Caki2 (cell line): ENCODE results near the gene R3HDM1. TPM values are rescaled to one million over a fixed set of nuclear protein-coding genes. Genes with fewer than 3 reads are reported as not detected.
"Not testable (repeated sequence)": the region's sequence is repeated elsewhere in the genome, so short reads cannot be mapped to it uniquely, and the experiment has no call there.

Experiments
- DNase-seq: peaks from one replicate; pipeline ENCODE4 v3.0.0-alpha.2; 2015; ENCODE audit warnings: low read depth
- in situ Hi-C: cut with HindIII; loops from 2 replicates; pipeline ENCODE4 v1.10.0; 2016; ENCODE audit warnings: low sequenced_read_pairs, low pct_unique_long_range_greater_than_20kb, mixed read lengths
- total RNA-seq: library from RNA; depleted of rRNA; stranded (reverse); fragments of >200 nt; shearing (Covaris generic); gene quantifications from 2 replicates; pipeline ENCODE4 v1.2.3, GENCODE V29; 2014; ENCODE audit warnings: low replicate concordance

Gene R3HDM1
- total RNA-seq, 1 experiment from 2014 or later, result 7.0 TPM

DNA sequence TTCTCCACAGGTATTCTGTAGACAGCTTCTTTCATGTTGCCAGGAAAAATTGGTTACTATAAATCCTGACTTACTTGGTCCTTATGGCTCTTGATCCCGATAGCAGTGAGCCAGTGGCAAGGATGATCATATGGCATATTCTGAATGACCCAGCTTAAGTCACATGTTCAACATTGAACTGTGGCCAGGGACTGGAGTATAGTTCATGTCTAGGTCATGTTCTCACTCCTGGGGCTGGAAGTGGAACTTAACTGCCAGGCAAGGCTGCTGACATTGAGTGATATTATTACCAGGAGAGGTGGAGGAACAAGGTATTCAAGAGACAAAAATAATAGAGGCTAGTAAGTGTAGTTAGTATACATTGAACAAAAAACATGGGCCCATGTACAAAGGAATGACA lies 26.2 kb downstream of the R3HDM1 start:
- in situ Hi-C loops, result no loop called here
- no peak for DNase-seq

DNA sequence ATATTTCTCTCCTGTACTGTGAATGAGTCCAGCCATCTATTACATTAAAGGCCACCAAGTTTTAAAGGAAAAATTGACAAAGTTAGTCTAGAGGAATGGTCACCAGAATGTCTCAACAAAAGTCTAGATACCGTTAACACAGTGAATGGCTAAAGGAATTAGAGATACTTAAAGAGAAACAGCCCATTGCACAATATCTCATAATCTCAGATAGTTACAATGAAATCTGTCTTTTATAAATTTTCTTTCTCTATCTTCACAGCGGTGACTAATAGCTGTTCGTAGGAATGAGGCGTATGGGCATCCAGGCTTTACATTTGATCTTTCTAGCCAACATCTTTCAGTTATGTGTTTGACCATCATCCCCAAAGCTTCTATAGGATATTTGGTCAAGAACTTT lies 30.6 kb downstream of the R3HDM1 start:
- DNase-seq, result no peak
- in situ Hi-C loops, result no loop called here

DNA sequence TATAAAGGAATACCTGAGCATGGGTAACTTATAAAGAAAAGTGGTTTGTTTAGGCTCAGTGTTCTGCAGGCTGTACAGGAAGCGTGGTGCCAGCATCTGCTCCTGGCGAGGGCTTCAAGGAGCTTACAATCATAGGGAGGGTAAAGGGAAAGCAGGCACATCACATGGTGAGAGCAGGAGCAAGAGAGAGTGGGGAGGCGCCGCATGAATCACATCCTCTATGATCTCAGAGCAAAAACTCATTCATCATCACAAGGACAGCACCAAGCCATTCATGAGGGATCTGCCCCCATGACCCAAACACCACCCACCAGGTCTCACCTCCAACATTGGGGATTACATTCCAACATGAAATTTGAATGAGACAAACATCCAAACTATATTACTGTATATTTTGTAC lies 32.5 kb downstream of the R3HDM1 start:
- DNase-seq, result peak; percentile 14
- in situ Hi-C loops, result no loop called here

- DNase-seq, result no peak
- in situ Hi-C loops, result no loop called here
These were observed 39.6 kb downstream of the R3HDM1 start for GRCh38 chr2:135570884-135571283.

DNA sequence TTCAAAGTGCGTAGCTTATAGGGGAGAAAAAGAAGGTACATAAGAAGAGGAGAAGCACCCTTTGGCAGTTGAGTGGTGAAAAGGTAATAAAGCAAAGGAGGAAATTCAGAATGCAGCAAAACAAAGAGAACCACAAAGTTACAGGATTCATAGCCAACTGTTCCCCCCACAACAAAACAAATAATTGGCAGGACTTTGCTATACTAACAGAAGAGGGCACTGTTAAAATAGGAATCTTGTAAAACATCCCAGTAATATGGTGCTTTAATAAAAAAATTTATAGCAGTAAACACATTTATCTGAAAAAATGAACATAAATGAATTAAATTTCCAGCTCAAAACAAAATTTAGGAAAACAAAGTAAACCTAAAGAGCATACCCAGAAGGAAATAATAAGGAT lies 42.3 kb downstream of the R3HDM1 start:
- in situ Hi-C loops, result no loop called here
- DNase-seq, result no peak

- DNase-seq, result no peak
- in situ Hi-C loops, result loop anchor here (10.0 kb wide), 1 partner anchor 86 kb away; no protein-coding TSS in a partner anchor
These were observed 50.0 kb downstream of the R3HDM1 start for GRCh38 chr2:135581282-135581681.

GRCh38 chr2:135582383-135582782 lies 51.1 kb downstream of the R3HDM1 start:
- in situ Hi-C loops, result loop anchor here (10.0 kb wide), 1 partner anchor 88 kb away; no protein-coding TSS in a partner anchor
- no peak for DNase-seq

DNA sequence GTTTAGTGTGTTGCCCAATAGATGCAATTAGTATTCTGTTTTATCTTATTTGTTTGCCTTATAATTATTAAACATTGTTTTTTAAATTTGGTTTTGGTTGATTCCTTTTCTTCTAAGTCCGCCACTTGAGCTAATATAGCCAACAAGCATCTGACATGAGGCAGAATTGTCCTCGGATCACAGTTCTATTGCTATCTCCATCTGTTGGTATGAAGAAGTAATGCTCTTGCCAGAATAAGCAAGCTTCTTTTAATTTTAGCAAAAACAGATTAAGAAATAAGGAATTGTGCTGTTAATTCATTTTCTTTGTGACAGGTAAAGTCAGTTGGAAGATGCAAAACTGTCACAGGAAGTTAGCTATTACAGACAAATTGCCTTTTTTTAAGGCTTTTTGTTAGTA lies 54.3 kb downstream of the R3HDM1 start:
- in situ Hi-C loops, result loop anchor here (10.0 kb wide), 1 partner anchor 91 kb away; no protein-coding TSS in a partner anchor
- DNase-seq, result no peak

DNA sequence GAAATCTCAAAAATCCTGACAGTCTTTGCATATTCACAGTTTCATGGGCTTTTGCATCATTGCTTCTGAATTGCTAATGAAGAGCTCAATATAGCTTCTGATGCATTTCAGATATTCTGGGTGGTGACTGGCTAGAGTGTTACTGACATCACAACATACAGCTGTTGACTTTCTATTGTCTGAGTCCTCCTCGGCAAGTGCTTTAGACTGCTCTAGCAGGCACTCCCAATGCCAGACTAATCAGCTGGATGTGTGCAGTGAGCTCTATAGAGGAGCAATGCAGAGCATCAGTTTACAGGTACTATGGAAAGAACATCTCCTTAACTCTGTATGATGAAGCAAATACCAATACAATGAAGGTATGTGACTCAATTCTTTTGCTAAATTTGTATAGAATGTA lies 54.9 kb downstream of the R3HDM1 start:
- in situ Hi-C loops, result loop anchor here (10.0 kb wide), 1 partner anchor 91 kb away; no protein-coding TSS in a partner anchor
- DNase-seq, result no peak

GRCh38 chr2:135587958-135588357 lies 56.7 kb downstream of the R3HDM1 start:
- in situ Hi-C loops, result loop anchor here (10.0 kb wide), 1 partner anchor 93 kb away; no protein-coding TSS in a partner anchor
- no peak for DNase-seq

DNA sequence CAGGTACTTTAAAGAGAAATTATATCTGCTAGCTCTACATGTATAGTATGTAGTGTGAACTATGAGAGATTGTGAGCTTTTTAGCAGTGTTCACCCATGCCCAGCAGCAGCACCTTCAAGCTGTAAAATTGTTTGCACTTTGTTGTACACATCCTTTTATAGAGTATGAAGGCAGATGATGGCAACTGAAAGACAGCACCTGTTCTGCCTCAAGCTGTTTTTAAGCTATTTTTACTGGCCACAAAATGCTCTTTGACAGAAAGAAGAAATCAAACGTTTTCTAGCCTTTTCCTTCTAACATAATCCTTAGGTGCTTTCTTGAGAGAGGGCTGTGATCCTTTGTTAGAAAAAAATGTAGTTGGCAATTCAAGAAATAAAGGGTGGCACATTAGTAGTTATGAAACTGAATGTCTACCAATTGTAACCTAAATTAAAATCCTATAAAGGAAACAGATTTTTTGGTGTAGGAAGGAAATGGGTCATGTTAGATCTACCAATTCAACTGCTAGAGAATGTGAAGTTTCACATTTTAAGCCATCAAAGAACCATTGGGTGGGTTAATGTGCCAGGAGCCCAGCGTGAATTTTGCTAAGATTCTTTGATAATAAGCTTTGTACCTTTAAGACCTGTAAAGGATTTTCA lies 59.5 kb downstream of the R3HDM1 start:
- in situ Hi-C loops, result no loop called here
- no peak for DNase-seq

- no peak for DNase-seq
- in situ Hi-C loops, result no loop called here
These were observed 69.6 kb downstream of the R3HDM1 start for GRCh38 chr2:135600915-135601314.

DNA sequence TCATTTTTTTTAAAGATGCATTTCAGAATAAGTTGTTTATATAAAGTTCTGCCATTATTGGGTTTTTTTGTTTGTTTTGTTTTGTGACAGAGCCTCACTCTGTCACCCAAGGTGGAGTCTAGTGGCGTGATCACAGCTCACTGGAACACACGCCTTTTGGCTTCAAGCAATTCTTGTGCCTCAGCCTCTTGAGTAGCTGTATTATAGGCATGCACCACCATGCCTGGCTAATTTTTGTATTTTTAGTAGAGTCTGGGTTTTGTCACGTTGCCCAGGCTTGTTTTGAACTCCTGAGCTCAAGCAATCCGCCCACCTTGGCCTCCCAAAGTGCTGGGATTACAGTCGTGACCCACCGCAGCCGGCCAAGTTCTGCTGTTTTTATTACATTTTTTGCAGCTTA lies 72.3 kb downstream of the R3HDM1 start:
- in situ Hi-C loops, result no loop called here
- no peak for DNase-seq

GRCh38 chr2:135607561-135607960 lies 76.3 kb downstream of the R3HDM1 start:
- no peak for DNase-seq

DNA sequence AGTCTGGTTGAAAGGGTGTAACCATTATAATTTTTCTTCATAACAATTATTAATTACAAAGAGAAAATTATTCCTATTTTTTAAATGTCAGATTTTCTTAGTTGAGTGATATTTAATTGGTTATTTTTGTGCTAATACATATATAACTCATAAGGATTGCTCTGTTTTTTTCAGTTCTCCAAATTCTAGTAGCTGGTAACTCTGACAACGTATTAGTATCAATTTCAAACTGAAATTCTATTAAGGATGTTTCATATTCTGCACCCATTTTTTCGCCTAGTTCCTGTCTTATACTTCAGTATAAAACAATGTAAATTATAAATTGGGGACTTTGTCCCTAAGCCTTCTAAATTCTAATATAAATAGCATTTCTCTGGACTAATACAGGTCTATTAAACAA lies 81.0 kb downstream of the R3HDM1 start:
- in situ Hi-C loops, result no loop called here
- DNase-seq, result no peak

More at GRCh38 chr2:135607561-135607960, 76.3 kb downstream of the R3HDM1 start:
- in situ Hi-C loops, result no loop called here

- in situ Hi-C loops, result no loop called here
- peak; percentile 10 for DNase-seq
These were observed 84.1 kb downstream of the R3HDM1 start for GRCh38 chr2:135615404-135615803.

GRCh38 chr2:135617501-135618015 lies 86.3 kb downstream of the R3HDM1 start:
- in situ Hi-C loops, result no loop called here

GRCh38 chr2:135620198-135620597 lies 88.9 kb downstream of the R3HDM1 start:
- DNase-seq, result no peak
- in situ Hi-C loops, result no loop called here

More at GRCh38 chr2:135617501-135618015, 86.3 kb downstream of the R3HDM1 start:
- no peak for DNase-seq

DNA sequence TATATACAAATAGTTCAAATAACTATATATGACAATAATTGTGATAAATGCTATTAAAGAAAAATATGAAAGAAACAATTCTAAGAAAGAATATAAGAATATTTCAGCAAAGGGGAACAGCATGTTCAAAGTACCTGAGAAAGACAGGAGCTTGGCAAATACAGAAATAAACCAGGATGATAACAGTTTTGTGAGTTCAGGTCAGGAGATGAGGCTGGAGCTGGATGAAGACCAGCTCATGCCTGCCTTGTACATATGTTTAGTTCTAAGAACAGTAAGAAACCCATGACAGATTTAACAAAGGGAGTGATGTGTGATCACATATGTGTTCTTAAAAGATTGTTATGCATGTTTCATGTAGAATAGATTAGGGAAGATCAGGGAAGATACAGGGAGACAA lies 98.2 kb downstream of the R3HDM1 start:
- no peak for DNase-seq
- in situ Hi-C loops, result no loop called here

DNA sequence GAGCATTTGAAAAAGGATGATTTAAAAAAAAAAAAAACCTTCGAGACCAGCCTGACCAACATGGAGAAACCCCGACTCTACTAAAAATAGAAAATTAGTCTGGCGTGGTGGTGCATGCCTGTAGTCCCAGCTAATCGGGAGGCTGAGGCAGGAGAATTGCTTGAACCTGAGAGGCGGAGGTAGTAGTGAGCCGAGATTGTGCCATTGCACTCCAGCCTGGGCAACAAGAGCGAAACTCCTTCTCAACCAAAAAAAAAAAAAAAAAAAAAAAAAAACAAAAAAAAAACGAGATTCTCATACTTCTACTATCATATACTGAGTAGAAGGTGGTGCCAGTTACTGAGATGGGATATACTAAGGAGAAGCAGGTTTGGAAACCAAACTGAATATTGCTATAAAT lies 98.8 kb downstream of the R3HDM1 start:
- DNase-seq, in situ Hi-C loops: not testable (repeated sequence)
